Measurements from ENCODE around the gene DPYSL5. TPM values are rescaled to one million over a fixed set of nuclear protein-coding genes. Genes with fewer than 3 reads are reported as not detected.

The DPYSL5 gene
- polyA plus RNA-seq, 4 donors: 5.7 to 8.5 (median 6.5) TPM

DNA sequence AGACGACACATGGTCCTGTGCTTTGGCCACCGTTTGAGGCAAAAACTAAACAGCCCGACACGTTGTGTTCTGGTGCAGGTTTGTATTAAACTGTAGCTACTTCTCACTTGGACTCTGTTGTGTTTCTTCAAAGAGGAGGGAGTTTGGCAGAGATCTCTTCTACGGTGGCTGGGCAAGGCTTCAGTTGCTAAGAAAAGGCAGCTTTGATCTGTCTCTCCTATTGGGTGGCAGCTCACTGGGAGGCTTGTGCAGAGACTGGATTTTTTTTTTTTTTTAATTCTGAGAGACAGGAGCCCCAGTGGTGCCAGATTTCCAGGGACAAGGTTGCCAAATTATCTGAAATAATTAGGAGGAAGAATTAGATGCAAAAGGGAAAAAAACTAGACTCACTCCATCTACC lies 102.3 kb downstream of the DPYSL5 start:
- DNase-seq (ENCODE audit: low read depth in 4 of 4, low spot score in 3 of 4): no peak

- no peak for DNase-seq (ENCODE audit: low read depth in 4 of 4, low spot score in 3 of 4)
These were observed 103.3 kb downstream of the DPYSL5 start for GRCh38 chr2:26951236-26951635.

DNA sequence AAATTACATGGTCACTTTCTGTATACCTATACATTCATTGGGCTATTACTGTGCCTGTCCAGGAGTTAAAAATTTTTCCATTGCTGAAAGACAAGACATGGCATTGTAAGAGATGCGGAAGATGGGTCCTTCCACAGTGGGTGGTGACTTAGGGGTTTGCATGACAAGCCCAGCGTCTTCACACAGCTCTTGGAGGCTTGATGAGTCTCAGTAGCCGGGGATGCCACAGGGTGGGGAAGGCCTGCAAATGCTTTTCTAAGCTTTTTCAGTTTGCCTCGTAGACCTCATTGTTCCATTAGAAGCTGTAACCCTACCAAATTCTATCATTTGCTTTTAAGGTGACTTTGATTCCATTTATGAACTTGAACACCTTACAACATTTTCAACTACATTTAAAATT lies 104.4 kb downstream of the DPYSL5 start:
- no peak for DNase-seq (ENCODE audit: low read depth in 4 of 4, low spot score in 3 of 4)

- no peak for DNase-seq (ENCODE audit: low read depth in 4 of 4, low spot score in 3 of 4)
These were observed 106.2 kb downstream of the DPYSL5 start for GRCh38 chr2:26954135-26954534.

GRCh38 chr2:26957041-26957440 lies 109.1 kb downstream of the DPYSL5 start:
- no peak for DNase-seq (ENCODE audit: low read depth in 4 of 4, low spot score in 3 of 4)

GRCh38 chr2:26957534-26957933 lies 109.6 kb downstream of the DPYSL5 start:
- no peak for DNase-seq (ENCODE audit: low read depth in 4 of 4, low spot score in 3 of 4)

DNA sequence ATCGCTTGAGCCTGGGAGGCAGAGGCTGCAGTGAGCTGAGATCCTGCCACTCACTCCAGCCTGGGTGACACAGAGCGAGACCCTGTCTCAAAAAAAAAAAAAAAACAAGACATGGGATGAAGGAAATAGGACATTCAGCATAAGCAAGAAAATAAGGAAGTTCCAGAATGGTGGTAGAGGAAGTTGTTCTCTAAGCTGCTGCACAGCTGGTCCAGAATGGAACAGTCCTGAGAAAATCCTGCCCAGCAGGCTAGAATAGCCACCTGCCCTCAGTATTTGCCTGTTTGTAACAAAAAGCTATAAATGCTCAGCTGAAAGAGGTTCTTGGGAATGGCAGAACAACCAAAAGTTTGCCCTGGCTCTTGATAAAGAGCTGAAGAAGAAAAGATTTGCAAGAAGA lies 111.4 kb downstream of the DPYSL5 start:
- DNase-seq (ENCODE audit: low read depth in 4 of 4, low spot score in 3 of 4): no peak

DNA sequence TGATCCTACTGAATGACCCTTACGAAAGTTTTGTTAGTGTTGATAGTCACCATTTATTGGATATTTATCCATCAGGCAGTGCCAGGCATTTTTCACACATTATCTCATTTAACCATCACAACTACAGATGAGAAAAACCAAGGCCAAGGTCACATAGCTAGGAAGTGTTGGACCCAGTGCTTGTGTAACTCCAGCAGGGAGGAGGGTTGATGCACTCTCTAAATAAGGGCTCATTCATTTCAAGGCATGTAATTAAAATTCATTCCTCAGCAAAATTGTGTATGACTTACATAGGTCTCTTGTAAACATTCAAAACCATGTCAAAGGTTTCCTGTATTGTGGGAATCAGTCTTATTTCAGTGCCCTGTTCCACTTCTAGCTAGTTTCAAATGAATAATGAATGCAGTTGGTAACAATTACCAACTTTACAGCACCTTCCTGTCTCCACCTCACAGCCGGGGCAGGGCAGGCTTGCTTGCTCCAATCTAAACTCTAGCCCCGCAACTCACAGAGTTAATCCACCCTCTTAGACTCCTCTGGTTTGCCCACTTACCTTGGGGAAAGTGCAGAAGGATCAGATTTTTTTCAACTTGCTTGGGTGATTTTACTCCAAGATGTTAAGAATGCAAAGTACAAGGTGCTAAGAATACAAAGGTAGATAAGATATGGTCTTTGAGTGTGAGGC lies 116.7 kb downstream of the DPYSL5 start:
- DNase-seq (ENCODE audit: low read depth in 4 of 4, low spot score in 3 of 4): no peak

DNA sequence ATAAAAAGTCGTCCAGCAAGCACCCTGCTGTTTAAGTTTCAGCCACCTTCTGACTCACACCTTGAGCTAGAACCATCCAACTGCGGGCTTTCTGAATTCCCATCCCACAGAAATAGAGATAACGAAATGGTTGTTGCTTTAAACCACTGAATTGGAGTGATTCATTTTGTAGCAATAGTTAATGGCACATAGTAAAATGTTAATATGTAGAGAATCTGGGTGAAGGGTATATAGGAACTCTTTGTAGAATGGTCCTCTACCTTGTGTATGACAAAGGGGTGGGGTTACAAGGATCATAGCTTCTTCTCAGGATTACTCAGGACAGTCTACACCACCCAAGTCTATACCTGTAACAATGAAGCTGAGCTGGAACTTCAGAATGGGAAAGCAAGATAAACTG lies 120.1 kb downstream of the DPYSL5 start:
- DNase-seq (ENCODE audit: low read depth in 4 of 4, low spot score in 3 of 4): no peak

DNA sequence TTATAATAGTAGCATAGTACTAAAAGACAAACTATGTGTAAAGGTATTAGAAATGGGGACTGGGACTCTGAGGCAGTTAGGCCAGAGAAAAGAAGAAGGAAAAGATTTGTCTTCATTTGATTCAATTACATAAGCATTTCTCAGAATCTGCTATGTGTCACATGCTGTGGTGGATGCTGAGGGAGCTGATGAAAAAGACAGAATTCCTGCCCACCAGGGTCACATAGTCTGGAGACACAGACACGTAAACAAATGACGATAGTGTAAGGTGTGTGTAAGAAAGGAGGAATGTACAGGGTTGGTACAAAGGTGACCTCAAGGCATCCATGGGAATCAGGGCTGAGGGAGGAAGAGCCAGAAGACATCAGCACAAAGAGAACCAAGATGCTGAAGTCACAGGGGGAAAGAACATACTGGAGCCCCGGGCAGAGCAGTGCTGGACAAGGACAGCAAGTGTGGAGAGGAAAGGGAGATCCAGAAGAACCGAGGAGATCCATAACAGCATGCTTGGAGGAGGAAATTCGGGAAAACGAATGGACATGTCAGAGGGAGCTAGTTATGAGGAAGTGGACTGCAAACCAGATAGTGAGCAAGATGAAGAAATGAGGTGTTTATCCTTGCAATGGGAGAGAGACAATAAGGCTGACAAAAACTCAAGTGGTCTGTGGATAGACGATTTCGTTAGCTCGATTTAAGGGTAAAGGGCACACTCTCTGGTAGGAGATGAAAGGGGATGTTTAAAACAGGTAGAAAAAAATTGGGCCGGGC lies 121.3 kb downstream of the DPYSL5 start:
- no peak for DNase-seq (ENCODE audit: low read depth in 4 of 4, low spot score in 3 of 4)

DNA sequence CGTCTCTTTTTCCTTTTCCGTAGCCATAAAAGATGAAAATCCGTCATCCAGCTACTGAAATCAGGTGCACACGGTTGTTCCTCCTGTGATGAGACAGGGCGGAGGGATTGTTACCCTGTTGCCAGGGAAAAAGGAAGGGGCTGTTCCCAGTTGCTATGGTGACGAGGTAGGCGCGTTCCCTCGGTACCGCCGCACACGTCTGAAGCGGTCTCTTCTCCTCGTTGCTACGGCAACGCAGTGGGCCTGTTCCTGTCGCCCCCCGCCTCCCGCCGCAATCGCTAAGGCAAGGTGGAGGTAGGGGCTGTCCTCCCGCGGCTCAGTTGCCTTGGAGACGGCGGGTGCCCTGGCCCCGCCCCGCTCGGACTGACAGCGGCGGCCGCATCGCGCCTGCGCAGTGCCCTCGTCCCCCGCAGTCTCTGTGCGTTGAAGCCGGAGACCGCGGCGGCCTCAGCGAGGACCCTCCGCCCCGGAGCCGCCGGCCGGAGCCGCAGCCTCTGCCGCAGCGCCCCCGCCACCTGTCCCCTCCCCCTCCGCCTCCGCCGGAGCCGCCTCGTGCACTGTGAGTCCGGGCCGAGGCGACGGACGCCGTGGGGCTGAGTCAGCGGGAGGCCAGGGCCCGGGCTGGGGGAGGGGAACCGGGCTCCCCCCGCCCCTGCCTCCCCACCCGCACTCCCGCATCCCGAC lies 122.5 kb downstream of the DPYSL5 start, which contains the start of gene MAPRE3:
MAPRE3 (plus strand) TSS at position 394 of the 684 bp plus-strand sequence. CDS start 51,582 bp downstream, outside the sequence.
- peak; percentile 56 to 72 (median 66) for DNase-seq (ENCODE audit: low read depth in 4 of 4, low spot score in 3 of 4)

DNA sequence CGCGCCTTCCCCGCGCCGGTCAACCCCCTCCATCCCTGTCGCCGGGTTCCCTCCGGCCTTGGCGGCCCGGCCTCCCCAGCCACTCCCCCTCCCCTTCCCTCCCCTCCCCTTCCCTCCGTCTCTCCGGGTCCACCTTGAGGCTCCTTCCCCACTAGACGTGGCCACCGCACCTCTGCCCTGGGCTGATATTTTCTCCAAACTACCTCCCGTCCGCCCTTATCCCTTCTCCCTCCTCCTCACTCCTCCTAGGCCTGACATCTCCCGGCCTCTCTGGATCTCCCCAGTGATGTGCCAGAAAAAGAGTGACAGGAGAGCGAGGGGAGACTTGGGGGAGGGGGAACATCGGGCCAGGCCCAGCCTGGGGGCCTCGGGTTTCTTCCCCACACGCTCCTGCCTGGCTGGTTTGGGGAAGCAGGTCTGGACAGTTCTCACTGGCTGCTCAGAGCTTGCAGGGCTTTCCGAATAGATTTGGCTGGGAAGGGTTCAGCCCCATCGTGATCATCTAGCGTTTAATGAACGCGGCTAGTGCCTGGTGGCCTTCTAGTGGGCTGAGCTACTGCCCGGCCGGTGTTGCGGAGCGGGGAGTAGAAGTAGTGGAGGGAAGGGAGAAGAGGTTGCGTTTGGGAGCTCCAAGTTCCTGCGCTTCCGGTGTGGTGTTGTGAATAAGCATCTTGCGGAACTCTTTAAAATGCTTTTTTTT lies 123.1 kb downstream of the DPYSL5 start:
- no peak for DNase-seq (ENCODE audit: low read depth in 4 of 4, low spot score in 3 of 4)

- DNase-seq (ENCODE audit: low read depth in 4 of 4, low spot score in 3 of 4): no peak
These were observed 124.2 kb downstream of the DPYSL5 start for GRCh38 chr2:26971911-26972786.

GRCh38 chr2:26974352-26974751 lies 126.4 kb downstream of the DPYSL5 start:
- no peak for DNase-seq (ENCODE audit: low read depth in 4 of 4, low spot score in 3 of 4)

- DNase-seq (ENCODE audit: low read depth in 4 of 4, low spot score in 3 of 4): no peak
These were observed 127.2 kb downstream of the DPYSL5 start for GRCh38 chr2:26975102-26975501.

DNA sequence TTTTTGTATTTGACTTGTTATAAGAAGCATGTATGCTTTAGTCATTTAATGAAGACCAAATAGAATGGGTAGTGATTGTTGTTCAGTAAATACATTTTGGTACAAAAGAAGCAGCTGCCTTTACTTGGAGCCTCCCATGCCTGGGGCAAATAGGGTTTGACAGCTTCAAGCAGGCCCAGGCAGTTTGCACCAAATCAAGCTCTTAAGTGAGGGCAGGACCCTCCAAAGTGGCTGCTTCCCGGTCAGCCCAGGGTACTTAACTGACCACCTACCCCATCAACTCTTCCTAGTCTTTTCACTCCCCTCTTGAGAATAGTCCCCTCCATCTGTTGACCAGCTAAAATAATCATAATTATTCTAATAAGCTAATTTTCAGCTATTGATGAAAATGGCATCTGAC lies 127.7 kb downstream of the DPYSL5 start:
- DNase-seq (ENCODE audit: low read depth in 4 of 4, low spot score in 3 of 4): no peak

- DNase-seq (ENCODE audit: low read depth in 4 of 4, low spot score in 3 of 4): no peak
These were observed 128.3 kb downstream of the DPYSL5 start for GRCh38 chr2:26976237-26976636.

DNA sequence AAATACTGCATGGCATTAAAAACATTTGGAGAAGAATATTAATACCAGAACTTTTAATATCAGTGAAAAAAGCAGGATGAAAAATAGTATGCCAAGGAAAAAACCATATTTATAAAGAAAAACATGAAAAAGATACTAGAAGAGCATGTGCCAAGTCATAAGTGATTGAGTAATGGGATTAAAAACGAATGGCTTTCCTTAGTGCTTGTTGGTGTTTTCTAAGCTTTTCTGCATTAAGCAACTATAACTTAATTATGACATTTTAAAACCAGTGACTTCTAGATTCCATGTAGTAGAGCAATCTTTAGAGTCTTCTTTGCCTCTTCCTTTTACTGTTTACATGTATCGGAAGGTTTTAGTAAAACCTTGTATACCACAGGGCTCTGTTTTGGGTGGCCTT lies 129.1 kb downstream of the DPYSL5 start:
- DNase-seq (ENCODE audit: low read depth in 4 of 4, low spot score in 3 of 4): no peak

DNA sequence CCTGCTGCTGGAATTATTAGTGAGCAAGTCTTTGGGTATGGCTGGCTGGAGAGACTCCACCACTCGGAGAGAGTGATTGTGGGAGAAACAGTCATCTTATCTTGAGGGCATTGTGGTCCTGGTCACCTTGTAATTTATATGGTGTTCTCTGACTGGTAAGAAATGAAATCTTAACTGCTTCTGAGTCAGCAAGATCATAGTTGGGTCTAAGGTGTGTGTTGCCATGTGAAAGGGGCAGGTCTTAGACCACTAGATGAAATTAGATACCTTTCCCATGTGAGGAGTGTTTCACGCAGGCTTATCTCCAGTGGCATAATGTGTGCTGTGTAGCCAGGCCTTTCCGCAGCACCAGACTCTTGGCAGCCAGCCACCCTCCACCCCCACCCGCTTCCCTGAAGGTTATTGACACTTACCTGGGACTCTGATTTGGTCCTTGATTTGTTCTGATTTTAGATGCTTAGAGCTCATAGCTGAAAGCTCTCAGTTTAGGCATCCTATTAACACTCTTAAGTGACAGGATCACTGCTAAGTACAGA lies 130.2 kb downstream of the DPYSL5 start:
- DNase-seq (ENCODE audit: low read depth in 4 of 4, low spot score in 3 of 4): no peak

- DNase-seq (ENCODE audit: low read depth in 4 of 4, low spot score in 3 of 4): no peak
These were observed 131.8 kb downstream of the DPYSL5 start for GRCh38 chr2:26979741-26980140.

Measured in right renal pelvis (tissue), 4 donors.